Breast epithelium (tissue), 4 donors: ENCODE data around the gene PKD2. TPM values are rescaled to one million over a fixed set of nuclear protein-coding genes. Genes with fewer than 3 reads are reported as not detected.

ENCODE experiments used
- DNase-seq, 2 donors: peaks; one replicate each; pipeline ENCODE4 v3.0.0-alpha.2; 2019; ENCODE audit warnings: low spot score in 2 of 2
- H3K27ac ChIP-seq, 2 donors: fragments of 200-600 bp; sonication (generic) in 1 of 2; one replicate each; pipeline ENCODE4 v1.5.1; 2016 to 2019; ENCODE audit warnings: mild to moderate bottlenecking in 1 of 2
- H3K27me3 ChIP-seq, 2 donors: fragments of 200-600 bp; sonication (generic) in 1 of 2; one replicate each; pipeline versions ENCODE4 v1.5.1 to v1.6.0; 2017 to 2019; ENCODE audit warnings: control low read depth in 1 of 2, mild to moderate bottlenecking in 1 of 2
- H3K36me3 ChIP-seq: fragments of 200-600 bp; one replicate; pipeline ENCODE4 v1.5.1; 2019
- H3K4me1 ChIP-seq, 2 donors: fragments of 200-600 bp; sonication (generic); one replicate each; pipeline ENCODE4 v1.5.1; 2016 to 2019; ENCODE audit warnings: control low read depth in 1 of 2
- H3K4me3 ChIP-seq, 3 donors: fragments of 200-600 bp; sonication (generic); 1 replicate in 2 of 3; 2 replicates in 1 of 3; pipeline ENCODE4 v1.5.1; 2016 to 2019; ENCODE audit warnings: mild to moderate bottlenecking in 3 of 3, moderate library complexity in 2 of 3
- H3K9me3 ChIP-seq, 2 donors: fragments of 200-600 bp; sonication (generic) in 1 of 2; one replicate each; pipeline ENCODE4 v1.5.1; 2016 to 2019; ENCODE audit warnings: control low read depth in 1 of 2
- CTCF ChIP-seq, 3 donors: fragments of 450-650 bp; IDR thresholded peaks; one replicate each; pipeline ENCODE4 v1.5.1; 2016 to 2017; ENCODE audit warnings: antibody characterized with exemption in 3 of 3, mild to moderate bottlenecking in 3 of 3, moderate library complexity in 3 of 3
- POLR2A ChIP-seq: fragments of 450-650 bp; IDR thresholded peaks from one replicate; pipeline ENCODE4 v1.6.1; 2016; ENCODE audit warnings: antibody characterized with exemption, mild to moderate bottlenecking, moderate library complexity
- POLR2AphosphoS5 ChIP-seq, 3 donors: sonication (generic); formaldehyde crosslinking; IDR thresholded peaks; one replicate each; pipeline ENCODE4 v1.6.1; 2017; ENCODE audit warnings: antibody characterized with exemption in 3 of 3
- intact Hi-C: fragments of 100-400 bp; cut with DNase I; formaldehyde crosslinking; loops from one replicate; pipeline ENCODE4 v1.15.1; 2023; ENCODE audit warnings: low total_unique reads
- total RNA-seq, 3 donors: library from RNA; depleted of rRNA; stranded (reverse); fragments of >200 nt; gene quantifications; one replicate each; pipeline ENCODE4 v1.1.0, GENCODE V29; 2016

PKD2 gene
- total RNA-seq, 3 donors from 2014 or later = 60.0 to 66.2 (median 61.3) TPM

GRCh38 chr4:88108747-88109122 is 101.3 kb downstream of the PKD2 start:
- no peaks in the 10 kb centered on the region for H3K27me3 ChIP-seq
- DNase-seq = no peak
- no peak overlapping the region for H3K27ac ChIP-seq
- no peaks in the 10 kb centered on the region for H3K9me3 ChIP-seq
- TF ChIP-seq POLR2A (no peak), CTCF (IDR thresholded peaks at IDR 0.05) (no peak), POLR2AphosphoS5 (IDR thresholded peaks at IDR 0.05) (no peak)
- intact Hi-C loops = no loop called here
- no peak overlapping the region for H3K4me3 ChIP-seq
- H3K4me1 ChIP-seq = no peaks in the 10 kb centered on the region
- no peaks in the 10 kb centered on the region for H3K36me3 ChIP-seq

- H3K9me3 ChIP-seq = no peaks in the 10 kb centered on the region
- DNase-seq = no peak
- intact Hi-C loops = no loop called here
- no peaks in the 10 kb centered on the region for H3K36me3 ChIP-seq
- H3K27ac ChIP-seq = no peak overlapping the region
- H3K27me3 ChIP-seq = no peaks in the 10 kb centered on the region
- no peak overlapping the region for H3K4me3 ChIP-seq
- TF ChIP-seq POLR2A = no peak
- no peak for TF ChIP-seq POLR2AphosphoS5 (IDR thresholded peaks at IDR 0.05)
- no peak for TF ChIP-seq CTCF (IDR thresholded peaks at IDR 0.05)
- H3K4me1 ChIP-seq = no peaks in the 10 kb centered on the region
Observed at GRCh38 chr4:88109123-88109881, 101.9 kb downstream of the PKD2 start.

- H3K36me3 ChIP-seq = no peaks in the 10 kb centered on the region
- H3K27ac ChIP-seq = peak overlapping the region in 1 of 2 donors; percentile 56
- no peaks in the 10 kb centered on the region for H3K4me1 ChIP-seq
- intact Hi-C loops = no loop called here
- H3K9me3 ChIP-seq = no peaks in the 10 kb centered on the region
- no peak overlapping the region for H3K4me3 ChIP-seq
- TF ChIP-seq POLR2A (no peak), CTCF (IDR thresholded peaks at IDR 0.05) (no peak), POLR2AphosphoS5 (IDR thresholded peaks at IDR 0.05) (no peak)
- H3K27me3 ChIP-seq = no peaks in the 10 kb centered on the region
- no peak for DNase-seq
Observed at GRCh38 chr4:88110826-88111225, 103.4 kb downstream of the PKD2 start.

GRCh38 chr4:88112856-88113255 is 105.4 kb downstream of the PKD2 start:
- Histone ChIP-seq H3K27ac (no peak overlapping the region), H3K36me3 (no peaks in the 10 kb centered on the region), H3K4me3 (no peak overlapping the region), H3K9me3 (no peaks in the 10 kb centered on the region), H3K4me1 (no peaks in the 10 kb centered on the region), H3K27me3 (no peaks in the 10 kb centered on the region)
- TF ChIP-seq POLR2AphosphoS5 (IDR thresholded peaks at IDR 0.05) (no peak), CTCF (IDR thresholded peaks at IDR 0.05) (no peak), POLR2A (no peak)
- no peak for DNase-seq
- intact Hi-C loops = no loop called here

- no peak overlapping the region for H3K27ac ChIP-seq
- H3K4me3 ChIP-seq = no peak overlapping the region
- no peaks in the 10 kb centered on the region for H3K36me3 ChIP-seq
- H3K4me1 ChIP-seq = no peaks in the 10 kb centered on the region
- no peaks in the 10 kb centered on the region for H3K27me3 ChIP-seq
- H3K9me3 ChIP-seq = peaks cover 9 to 19% of the 10 kb centered on the region in 2 donors
- TF ChIP-seq POLR2AphosphoS5 (IDR thresholded peaks at IDR 0.05) (no peak), POLR2A (no peak), CTCF (IDR thresholded peaks at IDR 0.05) (no peak)
- intact Hi-C loops = no loop called here
- DNase-seq = no peak
Observed at GRCh38 chr4:88115587-88115986, 108.2 kb downstream of the PKD2 start.
